Neuronal stem cell (in vitro differentiated cells): ENCODE results near the gene TRIM47.

ENCODE experiments used
- DNase-seq: peaks from one replicate; pipeline ENCODE4 v3.0.0-alpha.2; 2013; ENCODE audit warnings: low spot score
- H2AFZ ChIP-seq: one replicate; pipeline ENCODE4 v1.6.1; 2013; ENCODE audit warnings: mild to moderate bottlenecking, low read length, inconsistent platforms
- H2AK5ac ChIP-seq: 2 replicates; pipeline ENCODE4 v1.6.1; 2013; ENCODE audit warnings: low read depth, mild to moderate bottlenecking, inconsistent platforms, low read length, moderate library complexity, mixed read lengths
- H2BK120ac ChIP-seq: 2 replicates; pipeline ENCODE4 v1.6.1; 2013; ENCODE audit warnings: low read depth, mild to moderate bottlenecking, inconsistent platforms, low read length, moderate library complexity, mixed read lengths
- H2BK12ac ChIP-seq: one replicate; pipeline ENCODE4 v1.6.1; 2013; ENCODE audit warnings: low read length, inconsistent platforms
- H2BK15ac ChIP-seq: 2 replicates; pipeline ENCODE4 v1.6.1; 2013; ENCODE audit warnings: mild to moderate bottlenecking, low read length, inconsistent platforms, mixed read lengths
- H2BK5ac ChIP-seq: one replicate; pipeline ENCODE4 v1.6.1; 2013; ENCODE audit warnings: inconsistent platforms, mild to moderate bottlenecking, low read length, moderate library complexity
- H3K14ac ChIP-seq: one replicate; pipeline ENCODE4 v1.6.1; 2013; ENCODE audit warnings: low read length, inconsistent platforms
- H3K18ac ChIP-seq: 2 replicates; pipeline ENCODE4 v1.6.1; 2013; ENCODE audit warnings: low read length, inconsistent platforms
- H3K23ac ChIP-seq: 2 replicates; pipeline ENCODE4 v1.6.1; 2013; ENCODE audit warnings: low read depth, mild to moderate bottlenecking, mixed read lengths, low read length, inconsistent platforms; ENCODE audit not compliant: poor library complexity
- H3K27ac ChIP-seq: replicated peaks from 3 replicates; pipeline ENCODE4 v1.5.1; 2013; ENCODE audit warnings: low read length, inconsistent platforms
- H3K27me3 ChIP-seq, 3 experiments: 2 replicates each; pipeline ENCODE4 v1.6.1; 2013; ENCODE audit warnings: low read length in 3 of 3, mild to moderate bottlenecking in 2 of 3, inconsistent platforms in 1 of 3, low read depth in 1 of 3, mixed read lengths in 1 of 3, moderate library complexity in 1 of 3; ENCODE audit not compliant: control insufficient read depth in 3 of 3, insufficient read depth in 3 of 3
- H3K36me3 ChIP-seq, 2 donors: replicated peaks in 1 of 2; 2 replicates each; pipeline ENCODE4 v1.6.1; 2013; ENCODE audit warnings: low read length in 2 of 2; ENCODE audit not compliant: control insufficient read depth in 2 of 2, insufficient read depth in 2 of 2
- H3K4ac ChIP-seq: 2 replicates; pipeline ENCODE4 v1.6.1; 2013; ENCODE audit warnings: inconsistent platforms, mild to moderate bottlenecking, low read length, moderate library complexity
- H3K4me1 ChIP-seq, 2 donors: 1 replicate in 1 of 2; 2 replicates in 1 of 2; pipeline ENCODE4 v1.6.1; 2013; ENCODE audit warnings: low read length in 2 of 2, low read depth in 1 of 2; ENCODE audit not compliant: control insufficient read depth in 2 of 2, insufficient read depth in 1 of 2
- H3K4me2 ChIP-seq: one replicate; pipeline ENCODE4 v1.6.1; 2013; ENCODE audit warnings: mild to moderate bottlenecking, low read length, inconsistent platforms; ENCODE audit not compliant: insufficient read depth, poor library complexity, severe bottlenecking
- H3K4me3 ChIP-seq, 2 donors: 2 replicates each; pipeline ENCODE4 v1.5.1; 2013; ENCODE audit warnings: low read length in 2 of 2, mild to moderate bottlenecking in 2 of 2, inconsistent platforms in 1 of 2, moderate library complexity in 1 of 2
- H3K79me1 ChIP-seq: one replicate; pipeline ENCODE4 v1.6.1; 2013; ENCODE audit warnings: low read depth, mild to moderate bottlenecking, inconsistent platforms, low read length, moderate library complexity
- H3K9ac ChIP-seq: one replicate; pipeline ENCODE4 v1.6.1; 2013; ENCODE audit warnings: mild to moderate bottlenecking, low read depth, low read length, inconsistent platforms; ENCODE audit not compliant: poor library complexity
- H3K9me3 ChIP-seq, 2 donors: replicated peaks in 1 of 2; 2 replicates each; pipeline versions ENCODE3 to v1.6.1; 2013; ENCODE audit warnings: low read length in 2 of 2, mild to moderate bottlenecking in 2 of 2, inconsistent platforms in 1 of 2, low read depth in 1 of 2, mixed read lengths in 1 of 2, moderate library complexity in 1 of 2; ENCODE audit not compliant: control insufficient read depth in 2 of 2, insufficient read depth in 1 of 2
- H4K8ac ChIP-seq: one replicate; pipeline ENCODE4 v1.6.1; 2013; ENCODE audit warnings: low read depth, mild to moderate bottlenecking, inconsistent platforms, low read length, moderate library complexity
- H4K91ac ChIP-seq: one replicate; pipeline ENCODE4 v1.6.1; 2013; ENCODE audit warnings: low read length, low read depth, mild to moderate bottlenecking, inconsistent platforms; ENCODE audit not compliant: poor library complexity
- WGBS, 2 donors: extraction: QIAGEN DNeasy Blood & Tissue Kit; methylation state at CpG; one replicate each; pipeline ENCODE4 v1.1.7; 2013; ENCODE audit warnings: missing lambda C conversion rate in 2 of 2, mixed read lengths in 1 of 2; ENCODE audit not compliant: insufficient read length in 2 of 2, insufficient replicate concordance in 1 of 2; ENCODE audit errors: extremely low coverage in 2 of 2; 5-methylcytosine and 5-hydroxymethylcytosine counted together

TRIM47 gene

DNA sequence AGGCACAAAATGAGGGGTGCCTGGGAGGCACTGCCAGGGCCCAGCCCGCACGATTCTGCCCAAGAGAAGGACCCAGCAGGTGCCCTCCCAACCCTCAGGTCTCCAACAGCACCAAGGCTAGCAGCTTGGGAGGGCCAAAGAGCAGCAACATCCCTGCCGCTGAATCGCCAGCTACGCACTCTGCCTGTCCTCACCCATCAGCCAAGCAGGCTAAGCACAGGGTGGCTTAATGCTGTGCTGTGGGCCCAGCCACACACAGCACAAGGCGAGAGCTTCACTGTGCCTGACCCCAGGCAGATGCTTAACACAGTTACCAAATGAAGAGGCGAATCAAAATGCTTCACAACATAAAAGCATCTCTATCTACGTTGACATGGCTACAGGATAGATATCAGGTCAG lies 36.9 kb upstream of the TRIM47 start:
- peaks cover 7 to 60% of the 10 kb centered on the region in 2 donors for H3K36me3 ChIP-seq
- H2BK12ac ChIP-seq, result no peak overlapping the region
- H3K4me1 ChIP-seq, result peaks cover 0 to 2% of the 10 kb centered on the region in 2 donors
- H3K27ac ChIP-seq, result no peak overlapping the region
- no peak overlapping the region for H2BK5ac ChIP-seq
- H3K18ac ChIP-seq, result no peak overlapping the region
- no peaks in the 10 kb centered on the region for H3K79me1 ChIP-seq
- DNase-seq, result no peak
- no peak overlapping the region for H4K91ac ChIP-seq
- H3K9ac ChIP-seq, result peak overlapping the region; percentile 77
- WGBS, 2 donors, result no CpG with 5 or more reads among the region's 8 CpGs
- H2AFZ ChIP-seq, result no peak overlapping the region
- H2BK15ac ChIP-seq, result no peak overlapping the region
- no peak overlapping the region for H2BK120ac ChIP-seq
- no peak overlapping the region for H3K14ac ChIP-seq
- peak overlapping the region; percentile 44 for H3K23ac ChIP-seq
- peaks cover 0 to 2% of the 10 kb centered on the region in 2 donors for H3K9me3 ChIP-seq
- H3K4me3 ChIP-seq, result peak overlapping the region in 1 of 2 donors; percentile 44
- no peaks in the 10 kb centered on the region for H3K27me3 ChIP-seq
- no peak overlapping the region for H3K4ac ChIP-seq
- no peak overlapping the region for H4K8ac ChIP-seq
- peak overlapping the region; percentile 10 for H2AK5ac ChIP-seq
- H3K4me2 ChIP-seq, result no peak overlapping the region

DNA sequence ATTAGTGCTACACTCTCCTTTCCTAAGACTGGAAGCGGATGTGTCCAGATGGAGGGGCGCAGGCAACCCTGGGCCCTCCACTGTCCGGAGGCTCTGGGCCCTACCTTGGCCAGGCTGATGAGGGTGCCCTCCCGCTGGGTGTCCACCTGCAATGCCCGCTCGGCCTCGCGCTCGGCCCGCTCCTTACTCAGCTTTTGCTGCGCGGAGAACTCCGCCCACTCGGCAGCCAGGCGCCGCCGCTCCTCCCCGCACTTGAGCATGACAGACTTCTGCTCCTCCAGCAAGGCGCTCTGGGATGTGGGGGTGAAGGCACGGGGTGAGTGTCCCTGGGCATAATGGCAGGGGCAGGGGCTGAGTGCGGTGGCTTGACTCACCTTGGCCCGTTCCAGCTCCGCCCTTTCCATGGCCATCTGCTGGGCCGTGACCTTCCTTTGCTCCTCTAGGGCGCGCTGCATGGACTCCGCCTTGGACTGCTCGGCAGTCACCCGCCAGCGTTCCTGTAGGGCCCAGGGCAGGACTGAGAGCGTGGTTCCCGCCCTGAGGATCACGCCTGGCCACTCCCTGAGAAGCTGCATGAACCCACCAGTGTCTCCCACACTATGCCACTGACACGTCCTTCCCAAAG lies 36.4 kb upstream of the TRIM47 start:
- H3K4me1 ChIP-seq, result peaks cover 0 to 2% of the 10 kb centered on the region in 2 donors
- WGBS, 2 donors, result no CpG with 5 or more reads among the region's 34 CpGs
- no peak overlapping the region for H2BK15ac ChIP-seq
- peak overlapping the region; percentile 10 for H2AK5ac ChIP-seq
- no peak overlapping the region for H3K27ac ChIP-seq
- H3K18ac ChIP-seq, result no peak overlapping the region
- no peak overlapping the region for H3K4me2 ChIP-seq
- no peak overlapping the region for H3K9ac ChIP-seq
- DNase-seq, result no peak
- no peak overlapping the region for H4K8ac ChIP-seq
- no peak overlapping the region for H3K14ac ChIP-seq
- no peaks in the 10 kb centered on the region for H3K79me1 ChIP-seq
- H4K91ac ChIP-seq, result no peak overlapping the region
- H2BK120ac ChIP-seq, result no peak overlapping the region
- H3K9me3 ChIP-seq, result peaks cover 0 to 2% of the 10 kb centered on the region in 2 donors
- no peak overlapping the region for H2AFZ ChIP-seq
- H2BK12ac ChIP-seq, result peak overlapping the region; percentile 73
- H3K23ac ChIP-seq, result no peak overlapping the region
- no peak overlapping the region for H3K4me3 ChIP-seq
- peaks cover 7 to 60% of the 10 kb centered on the region in 2 donors for H3K36me3 ChIP-seq
- H2BK5ac ChIP-seq, result no peak overlapping the region
- no peak overlapping the region for H3K4ac ChIP-seq
- H3K27me3 ChIP-seq, result no peaks in the 10 kb centered on the region

DNA sequence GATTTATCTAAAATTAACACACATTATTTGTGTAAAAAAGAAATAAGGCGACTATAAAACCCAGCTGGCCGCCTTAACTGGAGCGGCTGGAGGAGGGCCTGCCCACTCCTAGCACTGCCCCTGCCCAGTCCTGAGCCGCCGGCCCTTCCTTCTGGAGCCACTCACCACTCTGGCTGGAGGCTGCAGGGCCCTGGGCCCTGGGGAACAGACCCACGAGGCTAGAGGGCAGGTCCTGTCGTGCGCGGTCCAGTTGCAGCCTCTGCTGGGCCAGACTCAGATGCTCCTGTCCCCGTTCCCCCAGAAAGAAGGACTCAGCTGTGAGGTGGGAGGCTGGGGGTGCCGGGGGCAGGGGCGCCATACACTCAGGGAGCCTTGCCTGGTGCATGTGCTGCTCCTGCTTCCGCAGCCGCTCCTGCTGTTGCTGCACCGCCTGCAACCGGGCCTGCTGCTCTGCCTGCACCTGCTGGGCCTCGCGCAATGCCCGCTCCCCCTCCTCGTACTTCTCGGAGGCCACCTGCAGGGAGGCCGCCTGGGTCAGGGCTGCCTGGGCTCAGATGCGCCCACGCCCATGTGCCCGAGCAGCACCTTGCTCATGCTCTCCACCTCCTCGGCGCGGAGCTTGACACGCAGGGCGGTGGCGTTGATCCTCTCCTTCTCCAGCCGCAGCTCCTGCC lies 35.3 kb upstream of the TRIM47 start:
- Histone ChIP-seq H4K8ac (no peak overlapping the region), H3K18ac (no peak overlapping the region), H3K36me3 (peaks cover 7 to 50% of the 10 kb centered on the region in 2 donors), H3K14ac (peak overlapping the region; percentile 38), H3K4ac (no peak overlapping the region), H2AFZ (no peak overlapping the region), H3K9ac (peak overlapping the region; percentile 60), H3K27me3 (no peaks in the 10 kb centered on the region), H2BK5ac (no peak overlapping the region), H3K79me1 (no peaks in the 10 kb centered on the region), H3K23ac (no peak overlapping the region), H2BK120ac (no peak overlapping the region), H2BK12ac (peak overlapping the region; percentile 73), H2AK5ac (no peak overlapping the region), H3K9me3 (peaks cover 0 to 2% of the 10 kb centered on the region in 2 donors), H4K91ac (no peak overlapping the region), H3K27ac (no peak overlapping the region), H2BK15ac (no peak overlapping the region), H3K4me1 (peaks cover 0 to 2% of the 10 kb centered on the region in 2 donors), H3K4me3 (peak overlapping the region in 1 of 2 donors; percentile 52), H3K4me2 (no peak overlapping the region)
- no CpG with 5 or more reads among the region's 32 CpGs for WGBS, 2 donors
- no peak for DNase-seq

DNA sequence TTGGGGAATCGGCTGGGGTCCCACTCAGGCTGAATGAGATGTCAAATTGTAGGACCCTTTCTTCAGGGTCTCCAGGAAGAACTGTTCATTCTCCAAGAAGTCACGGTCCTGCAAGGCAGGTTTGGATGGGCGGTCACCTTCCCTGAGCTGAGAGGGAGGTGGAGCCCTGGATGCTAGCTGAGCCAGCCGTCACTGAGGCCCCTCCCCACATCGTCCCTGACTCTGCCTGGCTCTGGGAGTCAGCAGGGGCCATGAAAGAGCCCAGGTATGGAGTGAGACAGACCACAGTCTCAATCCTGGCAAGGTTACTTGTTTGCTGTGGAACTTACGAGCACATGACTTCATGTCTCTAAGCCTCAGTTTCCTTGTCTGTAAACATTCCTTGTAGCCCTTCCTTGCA lies 32.3 kb upstream of the TRIM47 start:
- Histone ChIP-seq H2BK12ac (no peak overlapping the region), H3K9me3 (peaks cover 0 to 2% of the 10 kb centered on the region in 2 donors), H3K36me3 (peaks cover 5 to 37% of the 10 kb centered on the region in 2 donors), H3K79me1 (no peaks in the 10 kb centered on the region), H3K4me3 (no peak overlapping the region), H2AFZ (no peak overlapping the region), H3K14ac (no peak overlapping the region), H3K4me2 (no peak overlapping the region), H3K27ac (no peak overlapping the region), H2BK5ac (no peak overlapping the region), H4K91ac (no peak overlapping the region), H3K4me1 (peaks cover 0 to 2% of the 10 kb centered on the region in 2 donors), H3K9ac (peak overlapping the region; percentile 37), H3K23ac (no peak overlapping the region), H2AK5ac (peak overlapping the region; percentile 13), H4K8ac (peak overlapping the region; percentile 29), H2BK120ac (no peak overlapping the region), H3K4ac (no peak overlapping the region), H2BK15ac (no peak overlapping the region), H3K18ac (no peak overlapping the region), H3K27me3 (no peaks in the 10 kb centered on the region)
- DNase-seq, result no peak
- no CpG with 5 or more reads among the region's 6 CpGs for WGBS, 2 donors
